Thoracic aorta (tissue), 2 donors: ENCODE data around the gene HOXD8. TPM values are rescaled to one million over a fixed set of nuclear protein-coding genes. Genes with fewer than 3 reads are reported as not detected.

ENCODE experiments used
- ATAC-seq: fragments of 150-250 bp; one replicate; pipeline ENCODE4 v1.8.0; 2017; ENCODE audit warnings: low read depth; ENCODE audit not compliant: insufficient number of reproducible peaks, low FRiP score
- DNase-seq: peaks from one replicate; pipeline ENCODE4 v3.0.0-alpha.2; 2020; ENCODE audit warnings: low spot score
- H3K27ac ChIP-seq, 2 donors: fragments of 200-600 bp; sonication (generic); 1 replicate in 1 of 2; 2 replicates in 1 of 2; pipeline ENCODE4 v1.5.1; 2016; ENCODE audit warnings: mild to moderate bottlenecking in 2 of 2, moderate library complexity in 2 of 2
- H3K27me3 ChIP-seq: fragments of 200-600 bp; sonication (generic); replicated peaks from 2 replicates; pipeline ENCODE4 v1.6.0; 2016; ENCODE audit warnings: mild to moderate bottlenecking; ENCODE audit not compliant: insufficient read depth
- H3K36me3 ChIP-seq: fragments of 200-600 bp; sonication (generic); one replicate; pipeline ENCODE4 v1.5.1; 2016
- H3K4me1 ChIP-seq, 2 donors: fragments of 200-600 bp; sonication (generic); 1 replicate in 1 of 2; 2 replicates in 1 of 2; pipeline versions ENCODE4 v1.5.1 to v1.6.0; 2016; ENCODE audit warnings: low read depth in 2 of 2, mild to moderate bottlenecking in 1 of 2; ENCODE audit not compliant: control insufficient read depth in 1 of 2
- H3K4me3 ChIP-seq: fragments of 200-600 bp; sonication (generic); 2 replicates; pipeline ENCODE4 v1.5.1; 2016; ENCODE audit warnings: mild to moderate bottlenecking
- H3K9me3 ChIP-seq: fragments of 200-600 bp; sonication (generic); 2 replicates; pipeline ENCODE4 v1.5.1; 2016
- total RNA-seq, 2 donors: library from RNA; depleted of rRNA; stranded (reverse); fragments of >200 nt; gene quantifications; one replicate each; pipeline versions ENCODE4 v1.1.0 to v1.2.3, GENCODE V29; 2016
- TF ChIP-seq, protein P1 (sequence below): fragments of 200-600 bp; sonication (generic); IDR thresholded peaks from one replicate; pipeline ENCODE4 v1.5.1; 2019; ENCODE audit warnings: antibody characterized with exemption

HOXD8 gene
- total RNA-seq, 2 donors from 2014 or later = 3.9 to 11.2 TPM

GRCh38 chr2:176152350-176153181, 23.1 kb downstream of the HOXD8 start:
- Histone ChIP-seq H3K27me3 (no peaks in the 10 kb centered on the region), H3K36me3 (peaks cover 14% of the 10 kb centered on the region), H3K9me3 (no peaks in the 10 kb centered on the region), H3K4me1 (no peaks in the 10 kb centered on the region), H3K27ac (no peak overlapping the region), H3K4me3 (no peak overlapping the region)
- no peak for ATAC-seq
- TF ChIP-seq, protein P1, sequence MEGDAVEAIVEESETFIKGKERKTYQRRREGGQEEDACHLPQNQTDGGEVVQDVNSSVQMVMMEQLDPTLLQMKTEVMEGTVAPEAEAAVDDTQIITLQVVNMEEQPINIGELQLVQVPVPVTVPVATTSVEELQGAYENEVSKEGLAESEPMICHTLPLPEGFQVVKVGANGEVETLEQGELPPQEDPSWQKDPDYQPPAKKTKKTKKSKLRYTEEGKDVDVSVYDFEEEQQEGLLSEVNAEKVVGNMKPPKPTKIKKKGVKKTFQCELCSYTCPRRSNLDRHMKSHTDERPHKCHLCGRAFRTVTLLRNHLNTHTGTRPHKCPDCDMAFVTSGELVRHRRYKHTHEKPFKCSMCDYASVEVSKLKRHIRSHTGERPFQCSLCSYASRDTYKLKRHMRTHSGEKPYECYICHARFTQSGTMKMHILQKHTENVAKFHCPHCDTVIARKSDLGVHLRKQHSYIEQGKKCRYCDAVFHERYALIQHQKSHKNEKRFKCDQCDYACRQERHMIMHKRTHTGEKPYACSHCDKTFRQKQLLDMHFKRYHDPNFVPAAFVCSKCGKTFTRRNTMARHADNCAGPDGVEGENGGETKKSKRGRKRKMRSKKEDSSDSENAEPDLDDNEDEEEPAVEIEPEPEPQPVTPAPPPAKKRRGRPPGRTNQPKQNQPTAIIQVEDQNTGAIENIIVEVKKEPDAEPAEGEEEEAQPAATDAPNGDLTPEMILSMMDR = no peak
- DNase-seq = no peak

DNA sequence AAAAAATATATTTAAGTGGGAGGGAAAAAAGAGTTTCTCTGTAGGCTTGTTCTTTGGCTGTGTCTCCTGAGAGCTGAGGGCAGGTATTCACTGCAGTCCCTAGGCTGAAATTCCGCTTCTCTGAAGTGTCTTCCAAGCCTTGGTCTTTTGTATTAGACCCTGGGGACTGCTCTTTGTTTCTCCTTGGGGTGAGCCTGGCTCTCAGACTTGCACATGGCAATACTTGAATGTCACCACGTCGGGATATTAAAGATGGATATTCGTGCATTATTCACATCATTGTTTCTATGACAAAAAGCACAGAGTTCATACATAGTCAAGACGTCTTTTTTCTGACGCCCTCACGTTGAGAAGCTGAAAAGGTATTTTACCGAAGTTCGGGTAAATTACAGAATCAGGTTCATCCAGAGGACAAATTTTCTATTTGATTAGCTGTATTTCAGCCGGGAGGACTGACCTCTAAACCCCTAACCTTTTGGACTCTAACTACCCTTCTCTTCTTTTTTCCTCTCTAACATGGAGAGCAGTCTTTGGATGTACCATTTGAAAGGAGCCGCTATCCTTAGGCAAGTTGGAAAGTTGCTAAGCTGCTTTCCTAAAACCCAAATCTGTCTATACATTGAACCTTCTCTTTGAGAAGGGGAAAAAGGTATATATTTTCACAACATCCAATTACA, 25.2 kb downstream of the HOXD8 start:
- ATAC-seq (no peak), DNase-seq (no peak)
- H3K36me3 ChIP-seq = peaks cover 14% of the 10 kb centered on the region
- no peak overlapping the region for H3K4me3 ChIP-seq
- H3K9me3 ChIP-seq = no peaks in the 10 kb centered on the region
- H3K4me1 ChIP-seq = peaks cover 3 to 5% of the 10 kb centered on the region in 2 donors
- TF ChIP-seq, protein P1 = no peak
- no peaks in the 10 kb centered on the region for H3K27me3 ChIP-seq
- H3K27ac ChIP-seq = no peak overlapping the region

- no peak for DNase-seq
- Histone ChIP-seq H3K36me3 (peaks cover 9% of the 10 kb centered on the region), H3K4me3 (no peak overlapping the region), H3K27ac (no peak overlapping the region), H3K27me3 (no peaks in the 10 kb centered on the region), H3K9me3 (no peaks in the 10 kb centered on the region), H3K4me1 (peaks cover 3 to 13% of the 10 kb centered on the region in 2 donors)
- no peak for ATAC-seq
- TF ChIP-seq, protein P1 = no peak
These were observed 26.0 kb downstream of the HOXD8 start for GRCh38 chr2:176155356-176156044.

GRCh38 chr2:176156301-176156806, 26.8 kb downstream of the HOXD8 start:
- Histone ChIP-seq H3K36me3 (peaks cover 9% of the 10 kb centered on the region), H3K27me3 (no peaks in the 10 kb centered on the region), H3K4me1 (peaks cover 3 to 21% of the 10 kb centered on the region in 2 donors), H3K27ac (no peak overlapping the region), H3K9me3 (no peaks in the 10 kb centered on the region), H3K4me3 (no peak overlapping the region)
- TF ChIP-seq, protein P1 = no peak
- no peak for DNase-seq
- no peak for ATAC-seq
